GM10266 (cell line): ENCODE data around the gene TEPSIN.
A peak's percentile ranks its signal among the peaks of the same experiment; 100 is the strongest.

Source experiments
- DNase-seq: peaks from one replicate; pipeline ENCODE4 v3.0.0; 2012; ENCODE audit errors: extremely low spot score
- CTCF ChIP-seq: IDR thresholded peaks from 2 replicates; pipeline ENCODE4 v1.5.1; 2012; ENCODE audit warnings: mild to moderate bottlenecking, low read depth; ENCODE audit not compliant: control insufficient read depth, insufficient read depth; ENCODE audit errors: missing control alignments

TEPSIN gene

DNA sequence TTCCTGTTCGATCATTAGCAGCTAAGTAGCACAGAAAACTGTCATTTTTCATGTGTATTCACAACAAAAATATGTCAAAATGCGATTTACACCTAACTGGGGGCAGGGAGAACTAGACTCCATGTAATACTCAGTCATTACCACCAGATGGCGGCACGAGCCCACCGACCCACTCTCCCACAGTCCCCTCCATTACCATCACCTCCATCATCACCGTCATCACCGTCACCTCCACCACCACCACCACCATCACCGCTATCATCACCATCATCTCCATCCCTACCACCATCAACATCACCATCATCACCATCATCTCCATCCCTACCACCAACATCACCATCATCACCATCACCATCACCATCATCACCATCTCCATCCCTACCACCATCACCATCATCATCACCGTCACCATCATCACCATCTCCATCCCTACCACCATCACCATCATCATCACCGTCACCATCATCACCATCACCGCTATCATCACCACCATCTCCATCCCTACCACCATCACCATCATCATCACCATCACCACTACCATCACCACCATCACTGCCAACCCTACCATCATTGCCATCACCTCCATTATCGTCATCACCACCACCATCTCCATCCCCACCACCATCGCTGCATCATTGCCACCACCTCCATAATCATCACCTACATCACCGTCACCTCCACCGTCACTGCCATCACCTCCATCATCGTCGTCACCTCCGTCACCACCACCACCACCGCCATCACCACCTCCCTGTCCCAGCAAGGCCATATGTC is 14.7 kb upstream of the TEPSIN start:
- DNase-seq, result peak; percentile 82
- peak; percentile 79 for TF ChIP-seq CTCF

DNA sequence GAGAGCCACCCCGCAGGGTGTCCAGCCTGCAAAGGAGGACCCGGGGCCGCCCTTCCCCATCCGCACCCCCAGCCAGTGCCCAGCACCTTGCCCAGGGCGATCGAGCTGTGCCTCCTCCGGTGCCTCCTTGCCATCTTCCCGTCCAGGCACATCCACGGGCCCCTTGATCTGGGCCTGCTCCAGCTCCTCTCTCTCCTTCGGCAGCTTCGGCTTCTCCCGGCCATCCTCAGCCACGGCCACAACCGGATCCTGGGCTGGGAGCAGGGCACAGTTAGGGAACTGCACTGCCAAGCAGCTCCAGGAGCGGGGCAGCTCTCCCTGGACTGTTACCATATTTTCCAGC is 14.1 kb upstream of the TEPSIN start:
- no peak for DNase-seq
- TF ChIP-seq CTCF, result no peak

DNA sequence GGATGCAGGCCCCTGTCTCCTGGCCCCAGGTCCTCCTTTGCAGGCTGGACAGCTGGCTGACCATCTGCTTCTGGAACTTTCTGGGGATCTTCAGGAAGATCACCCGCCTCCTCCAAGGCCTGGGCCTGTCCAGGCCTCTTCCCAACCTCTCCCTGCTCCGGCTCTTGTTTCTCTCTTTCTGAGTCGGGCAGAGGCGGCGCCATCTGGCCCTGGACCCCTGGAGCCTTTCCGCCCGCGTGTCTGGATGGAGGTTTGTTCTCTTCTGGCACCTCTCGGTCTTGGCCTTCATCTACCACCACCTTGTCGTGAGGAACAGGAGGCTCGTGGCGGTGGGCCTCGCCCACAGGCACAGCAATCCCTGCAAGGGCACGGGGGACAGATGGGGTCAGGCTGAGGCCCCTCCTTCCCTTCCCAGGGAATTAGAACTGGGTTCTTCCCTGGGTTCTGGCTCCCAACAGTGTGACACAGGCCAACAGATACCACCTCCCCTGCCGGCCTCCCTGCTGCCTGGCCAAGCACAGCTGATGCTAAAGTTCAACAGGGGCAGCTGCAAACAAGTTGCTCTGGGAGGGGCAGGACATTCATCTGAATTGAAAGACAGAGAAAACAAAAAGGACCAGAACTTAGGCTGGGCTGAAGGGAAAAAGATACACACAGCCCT is 13.6 kb upstream of the TEPSIN start:
- no peak for TF ChIP-seq CTCF
- no peak for DNase-seq

DNA sequence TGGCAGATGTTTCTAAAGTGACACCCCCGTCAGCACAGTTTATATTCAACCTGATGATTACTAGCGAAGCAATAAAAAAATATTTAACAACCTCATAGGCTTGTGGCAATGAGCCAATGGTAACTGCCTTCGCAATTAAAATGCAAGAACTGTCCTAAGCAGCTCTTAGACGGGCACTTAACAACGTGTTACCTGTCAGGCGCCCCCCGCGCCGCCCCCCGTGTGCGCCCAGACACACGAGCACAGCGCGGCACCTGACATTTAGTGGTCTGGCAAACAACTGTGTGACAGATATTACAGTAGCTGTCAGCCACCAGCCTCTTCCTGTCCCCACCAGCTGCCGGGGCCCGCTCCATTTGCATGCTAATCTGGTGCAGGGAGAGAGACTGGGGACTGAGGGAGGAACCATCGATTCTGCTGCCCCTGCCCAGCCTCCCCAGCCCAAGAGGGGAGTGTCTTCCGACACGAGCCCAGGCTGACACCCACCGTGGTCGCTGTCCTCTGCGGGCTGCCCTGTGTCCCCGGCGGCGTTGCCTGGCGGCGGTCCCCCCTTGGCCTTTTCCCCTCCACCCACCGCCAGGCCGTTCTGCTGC is 12.9 kb upstream of the TEPSIN start:
- DNase-seq, result no peak

GRCh38 chr17:81251094-81251708 is 12.3 kb upstream of the TEPSIN start:
- no peak for DNase-seq
- TF ChIP-seq CTCF, result no peak

More for the DNA sequence above, 12.9 kb upstream of the TEPSIN start:
- TF ChIP-seq CTCF, result no peak

DNA sequence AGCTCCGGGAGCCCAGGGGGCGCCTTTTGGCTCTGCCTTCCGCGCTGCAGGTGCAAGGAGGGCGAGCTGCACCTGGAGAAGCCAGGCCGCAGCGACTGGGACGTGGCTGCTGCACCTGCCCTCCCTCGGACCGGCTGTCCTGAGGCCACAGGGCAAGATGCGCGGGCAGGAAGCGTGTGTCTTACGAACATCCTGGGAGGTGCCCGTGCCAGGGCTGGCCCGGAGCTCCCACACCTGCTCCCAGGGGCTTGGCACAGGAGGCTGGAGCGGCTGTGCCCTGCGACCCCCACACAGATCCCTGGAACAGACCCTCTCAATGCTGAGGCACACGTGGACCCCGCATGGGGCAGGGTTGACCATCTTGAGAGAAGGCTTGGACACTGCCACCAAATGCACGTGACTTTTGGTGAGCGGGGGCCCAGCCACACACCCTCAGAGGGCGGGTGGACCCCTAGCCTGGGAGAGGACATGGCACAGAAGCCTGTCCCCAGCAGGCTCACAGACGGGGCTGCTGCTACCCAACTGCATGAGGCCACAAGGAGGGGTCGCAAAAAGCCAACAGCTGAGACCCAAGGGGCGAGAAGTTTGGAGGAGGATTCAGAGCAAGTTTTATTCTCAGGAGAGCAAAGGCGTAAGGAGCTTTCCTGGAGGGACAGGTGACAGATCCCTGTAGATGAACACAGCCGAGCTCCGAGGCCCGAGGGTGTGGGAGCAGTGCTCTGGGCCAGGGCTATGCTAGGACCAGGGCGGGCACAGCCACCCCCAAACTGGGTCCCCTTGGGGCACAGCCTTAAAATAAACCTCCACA is 11.6 kb upstream of the TEPSIN start:
- no peak for DNase-seq
- no peak for TF ChIP-seq CTCF
